Coronary artery (tissue), 2 donors: Measurements from ENCODE around the gene LYPD5.
"Not testable (repeated sequence)": the region's sequence is repeated elsewhere in the genome, so short reads cannot be mapped to it uniquely, and the experiment has no call there.

Experiments used
- DNase-seq: peaks from one replicate; pipeline ENCODE4 v3.0.0-alpha.2; 2017; ENCODE audit warnings: low spot score
- H3K27ac ChIP-seq, 2 donors: fragments of 200-600 bp; sonication (generic); one replicate each; pipeline ENCODE4 v1.5.1; 2016 to 2019
- H3K4me3 ChIP-seq: fragments of 200-600 bp; sonication (generic); 2 replicates; pipeline ENCODE4 v1.5.1; 2016; ENCODE audit warnings: mild to moderate bottlenecking, moderate library complexity
- TF ChIP-seq, protein P1 (sequence below): fragments of 200-600 bp; sonication (generic); IDR thresholded peaks from one replicate; pipeline ENCODE4 v1.5.1; 2019; ENCODE audit warnings: antibody characterized with exemption

LYPD5 gene

DNA sequence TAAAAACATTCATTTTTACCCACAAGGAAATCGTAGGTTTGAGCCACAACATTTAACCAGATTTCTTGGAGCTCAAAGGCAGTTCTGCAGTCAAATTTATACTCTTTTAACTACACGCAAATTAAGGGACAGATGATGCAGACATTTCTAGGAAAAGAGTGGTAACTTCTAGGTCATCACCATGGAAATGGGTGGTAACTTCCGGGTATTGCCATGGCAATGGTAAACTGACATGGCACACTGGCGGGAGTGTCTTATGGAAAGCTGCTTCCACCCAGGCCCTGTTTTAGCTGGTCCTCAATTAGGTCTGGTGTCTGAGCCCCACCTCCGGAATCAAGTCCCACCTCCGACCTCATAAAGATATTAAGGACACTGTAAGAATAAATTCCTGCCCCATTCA lies 10.4 kb upstream of the LYPD5 start:
- H3K27ac ChIP-seq: no peak overlapping the region
- TF ChIP-seq, protein P1, sequence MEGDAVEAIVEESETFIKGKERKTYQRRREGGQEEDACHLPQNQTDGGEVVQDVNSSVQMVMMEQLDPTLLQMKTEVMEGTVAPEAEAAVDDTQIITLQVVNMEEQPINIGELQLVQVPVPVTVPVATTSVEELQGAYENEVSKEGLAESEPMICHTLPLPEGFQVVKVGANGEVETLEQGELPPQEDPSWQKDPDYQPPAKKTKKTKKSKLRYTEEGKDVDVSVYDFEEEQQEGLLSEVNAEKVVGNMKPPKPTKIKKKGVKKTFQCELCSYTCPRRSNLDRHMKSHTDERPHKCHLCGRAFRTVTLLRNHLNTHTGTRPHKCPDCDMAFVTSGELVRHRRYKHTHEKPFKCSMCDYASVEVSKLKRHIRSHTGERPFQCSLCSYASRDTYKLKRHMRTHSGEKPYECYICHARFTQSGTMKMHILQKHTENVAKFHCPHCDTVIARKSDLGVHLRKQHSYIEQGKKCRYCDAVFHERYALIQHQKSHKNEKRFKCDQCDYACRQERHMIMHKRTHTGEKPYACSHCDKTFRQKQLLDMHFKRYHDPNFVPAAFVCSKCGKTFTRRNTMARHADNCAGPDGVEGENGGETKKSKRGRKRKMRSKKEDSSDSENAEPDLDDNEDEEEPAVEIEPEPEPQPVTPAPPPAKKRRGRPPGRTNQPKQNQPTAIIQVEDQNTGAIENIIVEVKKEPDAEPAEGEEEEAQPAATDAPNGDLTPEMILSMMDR: no peak

DNA sequence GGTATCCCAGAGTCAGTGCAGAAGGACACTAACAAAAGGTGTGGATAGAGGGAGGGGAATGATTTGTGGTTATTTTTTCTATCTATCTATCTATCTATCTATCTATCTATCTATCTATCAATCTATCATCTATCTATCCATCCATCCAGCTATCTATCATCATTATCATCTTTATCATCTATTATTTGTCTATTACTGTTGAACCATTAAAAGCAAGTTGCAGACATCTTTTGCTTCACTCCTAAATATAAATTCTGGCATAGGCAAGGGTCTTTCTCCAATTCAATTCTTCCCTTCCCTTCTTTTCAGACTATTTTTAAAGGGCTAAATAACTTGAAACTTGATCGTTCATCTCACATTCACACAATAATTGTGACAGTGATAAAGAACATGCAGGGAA lies 10.0 kb upstream of the LYPD5 start:
- TF ChIP-seq, protein P1: no peak
- H3K27ac ChIP-seq: no peak overlapping the region
- no peak overlapping the region for H3K4me3 ChIP-seq
- DNase-seq: no peak

More for the DNA sequence above, 10.4 kb upstream of the LYPD5 start:
- no peak overlapping the region for H3K4me3 ChIP-seq
- DNase-seq: no peak

DNA sequence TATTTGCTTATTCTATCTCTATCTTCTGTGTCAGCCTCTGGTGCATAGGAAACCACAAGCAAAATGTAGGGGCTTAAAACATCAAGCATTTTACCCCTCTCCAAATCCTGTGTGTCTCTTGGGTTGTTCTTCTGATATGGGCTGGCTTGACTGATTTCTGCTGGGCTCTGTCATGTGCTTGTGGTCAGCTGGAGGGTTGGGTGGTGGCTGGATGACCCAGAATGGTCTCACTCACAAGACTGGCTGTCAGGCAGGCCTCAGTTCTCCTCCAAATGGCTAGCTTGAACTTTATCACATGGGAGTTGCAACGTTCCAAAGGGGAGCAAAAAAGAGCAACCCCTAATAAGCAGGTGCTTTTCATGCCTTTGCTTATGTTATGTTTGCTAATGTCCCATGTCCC lies 9.6 kb upstream of the LYPD5 start:
- no peak overlapping the region for H3K4me3 ChIP-seq
- TF ChIP-seq, protein P1: no peak
- DNase-seq: no peak
- no peak overlapping the region for H3K27ac ChIP-seq

DNA sequence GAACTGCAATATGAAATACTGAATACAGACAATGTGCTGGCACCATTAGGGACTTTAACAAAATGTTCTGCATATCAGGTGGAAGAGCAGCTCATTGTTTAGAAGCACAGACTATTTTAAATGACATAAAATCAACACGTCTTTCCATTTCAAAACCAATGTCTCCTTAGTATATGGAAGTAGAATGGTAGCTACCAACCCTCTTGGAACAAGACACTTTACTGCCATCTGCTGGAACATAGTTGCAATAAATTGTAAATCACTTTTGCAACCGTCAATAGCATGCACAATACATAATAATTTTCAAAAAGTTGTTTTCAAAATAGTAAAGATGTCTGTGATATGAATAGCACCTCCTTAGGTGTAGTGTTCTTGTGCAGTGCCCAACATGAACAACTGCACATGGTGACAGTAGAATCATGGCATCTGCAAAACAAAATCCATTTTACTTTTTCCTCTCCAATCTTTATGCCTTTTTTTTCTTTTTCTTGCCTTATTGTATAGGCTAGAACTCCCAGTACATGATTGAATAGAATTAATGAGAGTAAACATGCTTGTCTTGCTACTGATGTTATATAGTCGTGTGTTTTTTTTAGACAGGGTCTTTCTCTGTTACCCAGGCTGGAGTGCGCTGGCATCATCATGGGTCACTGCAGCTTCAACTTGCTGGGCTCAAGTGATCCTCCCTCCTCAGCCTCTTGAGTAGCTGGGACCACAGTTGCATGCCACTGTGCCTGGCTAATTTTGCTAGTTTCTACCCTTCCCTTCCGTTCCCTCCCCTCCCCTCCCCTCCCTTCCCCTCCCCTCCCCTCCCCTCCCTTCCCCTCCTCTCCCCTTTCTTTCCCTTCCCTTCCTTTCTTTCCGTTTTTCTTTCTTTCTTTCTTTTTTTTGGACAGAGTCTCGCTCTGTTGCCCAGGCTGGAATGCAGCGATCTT lies 7.8 kb upstream of the LYPD5 start:
- DNase-seq: no peak
- TF ChIP-seq, protein P1: peak; percentile 32
- Histone ChIP-seq H3K4me3 (no peak overlapping the region), H3K27ac (no peak overlapping the region)

DNA sequence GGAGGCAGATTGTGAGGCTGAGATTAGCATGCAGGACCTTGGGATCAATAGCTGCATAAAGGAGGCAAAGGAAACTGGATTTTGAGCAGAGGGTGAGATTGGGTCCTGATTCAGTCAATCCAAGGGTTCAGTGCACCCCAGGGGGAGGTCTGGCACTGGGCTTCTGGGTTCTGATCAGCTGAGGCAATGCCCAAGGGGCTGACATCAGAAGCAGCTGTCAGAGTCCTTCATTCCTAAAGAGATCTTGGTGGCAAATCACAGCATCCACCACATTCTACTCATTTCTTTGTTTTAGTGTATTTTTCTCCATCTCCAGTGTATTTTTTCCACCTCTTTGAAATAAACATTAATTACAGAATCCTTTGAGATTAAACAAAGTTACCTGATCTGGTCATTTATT lies 5.4 kb upstream of the LYPD5 start:
- Histone ChIP-seq H3K27ac (no peak overlapping the region), H3K4me3 (no peak overlapping the region)
- DNase-seq: no peak
- TF ChIP-seq, protein P1: no peak

- no peak for DNase-seq
- Histone ChIP-seq H3K27ac (no peak overlapping the region), H3K4me3 (no peak overlapping the region)
- TF ChIP-seq, protein P1: no peak
Measured at GRCh38 chr19:43806848-43807247, 4.6 kb upstream of the LYPD5 start.

DNA sequence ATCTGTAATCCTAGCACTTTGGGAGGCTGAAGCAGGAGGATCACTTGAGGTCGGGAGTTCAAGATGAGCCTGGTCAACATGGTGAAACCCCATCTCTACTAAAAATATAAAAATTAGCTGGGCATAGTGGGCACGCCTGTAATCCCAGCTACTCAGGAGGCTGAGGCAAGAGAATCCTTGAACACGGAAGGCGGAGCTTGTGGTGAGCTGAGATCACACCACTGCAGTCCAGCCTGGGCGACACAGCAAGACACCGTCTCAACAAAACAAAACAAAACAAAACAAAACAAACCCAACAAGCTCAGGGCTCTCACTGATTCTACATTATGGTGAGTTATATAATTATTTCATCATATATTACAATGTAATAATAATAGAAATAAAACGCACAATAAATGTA lies 4.2 kb upstream of the LYPD5 start:
- not testable (repeated sequence) for H3K27ac ChIP-seq, H3K4me3 ChIP-seq
- DNase-seq: peak; percentile 11
